GM12878 (cell line): ENCODE measurements around the gene GMDS. TPM values are rescaled to one million over a fixed set of nuclear protein-coding genes. Genes with fewer than 3 reads are reported as not detected.

Experiments
- ATAC-seq: fragments of 200-7000 bp; cut with Tn5 transposase; 3 replicates; pipeline ENCODE4 v1.9.1; 2020; ENCODE audit warnings: mild to moderate bottlenecking, moderate library complexity
- BruUV-seq: library from RNA; stranded (reverse); fragments of 400-500 nt; replicated peaks from 2 replicates; lab custom pipeline; 2021; lab: Mats Ljungman, UMichigan
- CTCF ChIA-PET: fragments of 300-600 bp; sonication (Branson Sonifier 250); formaldehyde crosslinking; extraction: SDS; loops from one replicate; lab custom pipeline; 2021; ENCODE audit warnings: inconsistent platforms; lab: Yijun Ruan, JAX
- POLR2A ChIA-PET: fragments of 350-600 bp; formaldehyde crosslinking; extraction: SDS; loops from one replicate; lab custom pipeline; 2021; ENCODE audit warnings: inconsistent platforms; lab: Charles Lee
- RAD21 ChIA-PET: fragments of 300-600 bp; sonication (Branson Sonifier 250); formaldehyde crosslinking; loops from one replicate; lab custom pipeline; 2023; ENCODE audit warnings: antibody characterized with exemption; ENCODE audit not compliant: unreplicated experiment; lab: Charles Lee
- SMC1A ChIA-PET: fragments of 300-600 bp; sonication (Branson Sonifier 250); formaldehyde crosslinking; loops from one replicate; lab custom pipeline; 2023; ENCODE audit not compliant: unreplicated experiment, uncharacterized antibody; lab: Charles Lee
- DNase-seq: peaks from one replicate; pipeline ENCODE4 v3.0.0-alpha.2; 2011; ENCODE audit warnings: low read depth, low spot score
- FAIRE-seq: peaks from 3 replicates; lab custom pipeline; 2011; peaks lifted over from hg19 to GRCh38; lab: Jason Lieb, UNC
- H2AFZ ChIP-seq: 2 replicates; pipeline ENCODE4 v1.6.0; 2011; ENCODE audit warnings: low read depth, low read length, control low read depth; ENCODE audit not compliant: control insufficient read depth
- H3K27ac ChIP-seq: 2 replicates; pipeline ENCODE4 v1.5.1; 2011; ENCODE audit warnings: control low read depth; ENCODE audit not compliant: control insufficient read depth, insufficient read depth
- H3K27me3 ChIP-seq, 2 experiments: replicated peaks in 1 of 2; 2 replicates each; pipeline versions ENCODE4 v1.6.0 to v1.6.1; 2011; ENCODE audit warnings: low read length in 1 of 2; ENCODE audit not compliant: control insufficient read depth in 2 of 2, insufficient read depth in 2 of 2
- H3K36me3 ChIP-seq, 2 experiments: 2 replicates each; pipeline ENCODE4 v1.5.1; 2011; ENCODE audit warnings: low read length in 1 of 2; ENCODE audit not compliant: control insufficient read depth in 2 of 2, insufficient read depth in 2 of 2
- H3K4me1 ChIP-seq: 2 replicates; pipeline ENCODE4 v1.6.1; 2011; ENCODE audit warnings: mild to moderate bottlenecking, low read length, moderate library complexity, mixed read lengths; ENCODE audit not compliant: control insufficient read depth, insufficient read depth
- H3K4me2 ChIP-seq: 2 replicates; pipeline ENCODE4 v1.6.0; 2011; ENCODE audit warnings: control low read depth; ENCODE audit not compliant: control insufficient read depth, insufficient read depth
- H3K4me3 ChIP-seq: fragments of 200-600 bp; sonication (generic); 2 replicates; pipeline ENCODE4 v1.5.1; 2016
- H3K79me2 ChIP-seq: 2 replicates; pipeline ENCODE4 v1.6.0; 2011; ENCODE audit warnings: low read length; ENCODE audit not compliant: control insufficient read depth, insufficient read depth
- H3K9ac ChIP-seq: 2 replicates; pipeline ENCODE4 v1.8.0; 2011; ENCODE audit warnings: low read length, control low read depth, mixed read lengths; ENCODE audit not compliant: control insufficient read depth, insufficient read depth
- H3K9me3 ChIP-seq: replicated peaks from 3 replicates; pipeline ENCODE4 v1.5.1; 2011; ENCODE audit warnings: mild to moderate bottlenecking, low read length; ENCODE audit not compliant: control insufficient read depth, insufficient read depth
- H4K20me1 ChIP-seq: 2 replicates; pipeline ENCODE4 v1.6.0; 2011; ENCODE audit not compliant: control insufficient read depth, insufficient read depth
- ATF3 ChIP-seq: IDR thresholded peaks from 2 replicates; pipeline ENCODE4 v1.6.1; 2011; ENCODE audit warnings: low read depth, mild to moderate bottlenecking, low read length, moderate library complexity, borderline replicate concordance; ENCODE audit errors: extremely low read depth
- CEBPB ChIP-seq, 2 experiments: fragments of 150-350 bp in 1 of 2; IDR thresholded peaks; 2 replicates each; pipeline ENCODE4 v1.6.1; 2012 to 2014; ENCODE audit warnings: low read depth in 2 of 2, low read length in 2 of 2, borderline replicate concordance in 1 of 2, inconsistent platforms in 1 of 2
- EP300 ChIP-seq, 2 experiments: fragments of 150-350 bp in 1 of 2; IDR thresholded peaks; 2 replicates each; pipeline ENCODE4 v1.6.1; 2011 to 2012; ENCODE audit warnings: low read depth in 2 of 2, low read length in 2 of 2, borderline replicate concordance in 1 of 2, improper control_type of control experiment in 1 of 2, inconsistent platforms in 1 of 2; ENCODE audit not compliant: control insufficient read depth in 1 of 2
- FOS ChIP-seq: IDR thresholded peaks from 3 replicates; pipeline ENCODE4 v1.6.1; 2011; ENCODE audit warnings: borderline replicate concordance; ENCODE audit not compliant: insufficient read length; ENCODE audit errors: extremely low read depth
- PAX5 ChIP-seq: IDR thresholded peaks from 2 replicates; pipeline ENCODE4 v1.6.1; 2011; ENCODE audit warnings: low read depth, low read length, borderline replicate concordance
- PKNOX1 ChIP-seq: fragments of 450-650 bp; IDR thresholded peaks from 2 replicates; pipeline ENCODE4 v1.6.1; 2016; ENCODE audit warnings: mild to moderate bottlenecking
- RELB ChIP-seq: fragments of 450-650 bp; IDR thresholded peaks from 2 replicates; pipeline ENCODE4 v1.6.1; 2017; ENCODE audit warnings: low read depth, mild to moderate bottlenecking, moderate library complexity
- REST ChIP-seq: IDR thresholded peaks from 2 replicates; pipeline ENCODE4 v1.6.1; 2012; ENCODE audit warnings: mild to moderate bottlenecking, low read depth, low read length
- RFX5 ChIP-seq: IDR thresholded peaks from 2 replicates; pipeline ENCODE4 v1.6.1; 2011; ENCODE audit warnings: low read depth, low read length, improper control_type of control experiment
- SREBF2 ChIP-seq: IDR thresholded peaks from 2 replicates; pipeline ENCODE4 v1.6.1; 2012; ENCODE audit warnings: mild to moderate bottlenecking, low read length
- ZNF622 ChIP-seq: fragments of 450-650 bp; IDR thresholded peaks from 2 replicates; pipeline ENCODE4 v1.6.1; 2017; ENCODE audit warnings: mild to moderate bottlenecking, inconsistent platforms
- WGBS: methylation state at CpG from one replicate; pipeline ENCODE4 v1.1.6; 2016; ENCODE audit warnings: low lambda C conversion rate; ENCODE audit not compliant: insufficient replicate concordance, insufficient coverage; ENCODE audit errors: missing lambda C conversion rate; 5-methylcytosine and 5-hydroxymethylcytosine counted together
- in situ Hi-C: fragments of 300-500 bp; cut with MboI; formaldehyde crosslinking; loops from 9 replicates; pipeline ENCODE4 v1.14.3; 2018; ENCODE audit warnings: mixed read lengths
- intact Hi-C: fragments of 100-400 bp; cut with micrococcal nuclease; formaldehyde crosslinking; loops from one replicate; pipeline ENCODE4 v1.14.2; 2022; ENCODE audit not compliant: unreplicated experiment
- polyA plus RNA-seq, 11 experiments: library from polyadenylated mRNA; depleted of rRNA in 4 of 11; unstranded in 6 of 11; stranded (reverse) in 5 of 11; fragments of >200 nt; fragmentation: Nextera tagmentation in 4 of 11; fragmentation: Illumina TruSeq in 1 of 11; extraction: Ambion mirVana in 4 of 11; extraction: Trizol in 1 of 11; gene quantifications; 1 replicate in 1 of 11; 2 replicates in 10 of 11; pipeline versions ENCODE4 v1.2.1 to v1.2.3, GENCODE V29; 2011 to 2016; ENCODE audit warnings: inconsistent platforms in 2 of 11, missing spikeins in 2 of 11, low read depth in 1 of 11
- total RNA-seq, 4 experiments: library from RNA; depleted of rRNA in 3 of 4; stranded (reverse); fragments of >200 nt in 3 of 4; fragmentation: Illumina TruSeq in 1 of 4; extraction: Trizol in 1 of 4; gene quantifications; 2 replicates each; pipeline versions ENCODE4 v1.2.1 to v1.2.3, GENCODE V29; 2013 to 2021

The GMDS gene
- total and polyA plus RNA-seq, 10 of the 15 experiments (the other 5 are each of a cell fraction or from before 2014, with no cell fraction given) = 0.61 to 53.8 (median 29.3) TPM

- TF ChIP-seq PKNOX1 (no peak), ZNF622 (no peak), PAX5 (no peak), SREBF2 (no peak), RFX5 (no peak)
- TF ChIP-seq, all 136 proteins: peak for 0
Observed at GRCh38 chr6:2117447-2117846, 128.0 kb downstream of the GMDS start (continued).

GRCh38 chr6:2116496-2116895 lies 128.9 kb downstream of the GMDS start:
- SMC1A ChIA-PET = interaction anchor here (1.4 kb wide), 1 partner anchor 352 kb away, joined by 3 read pairs; no protein-coding TSS in a partner anchor
- Histone ChIP-seq H3K9me3 (no peaks in the 10 kb centered on the region), H3K4me3 (no peak overlapping the region), H4K20me1 (no peaks in the 10 kb centered on the region), H2AFZ (no peak overlapping the region), H3K4me1 (no peaks in the 10 kb centered on the region; the same call in 1 of the 2 replicates), H3K27ac (no peak overlapping the region), H3K4me2 (no peak overlapping the region), H3K79me2 (no peaks in the 10 kb centered on the region), H3K27me3 (no peaks in the 10 kb centered on the region), H3K9ac (no peak overlapping the region), H3K36me3 (no peaks in the 10 kb centered on the region)
- intact Hi-C loops = no loop called here
- POLR2A ChIA-PET = no interaction called here
- WGBS = 98% methylated on average over 2 of the region's 2 CpGs
- CTCF ChIA-PET = interaction anchor here (0.8 to 1.9 kb wide), 4 partner anchors 10 to 18 kb away, joined by 3 to 5 read pairs (median 3); no protein-coding TSS in a partner anchor
- ATAC-seq = no peak
- DNase-seq = no peak
- no peak for FAIRE-seq
- in situ Hi-C loops = no loop called here
- no TSS peak for BruUV-seq
- RAD21 ChIA-PET = no interaction called here
- TF ChIP-seq RELB (no peak), ATF3 (no peak), REST (no peak), CEBPB (IDR thresholded peaks at IDR 0.05; ENCODE audit: borderline replicate concordance in 1 of 2, low read depth in 2 of 2, low read length in 2 of 2) (no peak), EP300 (IDR thresholded peaks at IDR 0.05; ENCODE audit: borderline replicate concordance in 1 of 2, control insufficient read depth in 1 of 2, low read depth in 2 of 2, low read length in 2 of 2) (no peak), FOS (no peak)
